ENCODE measurements around the gene MYL5.
A peak's percentile ranks its signal among the peaks of the same experiment; 100 is the strongest.

The MYL5 gene

DNA sequence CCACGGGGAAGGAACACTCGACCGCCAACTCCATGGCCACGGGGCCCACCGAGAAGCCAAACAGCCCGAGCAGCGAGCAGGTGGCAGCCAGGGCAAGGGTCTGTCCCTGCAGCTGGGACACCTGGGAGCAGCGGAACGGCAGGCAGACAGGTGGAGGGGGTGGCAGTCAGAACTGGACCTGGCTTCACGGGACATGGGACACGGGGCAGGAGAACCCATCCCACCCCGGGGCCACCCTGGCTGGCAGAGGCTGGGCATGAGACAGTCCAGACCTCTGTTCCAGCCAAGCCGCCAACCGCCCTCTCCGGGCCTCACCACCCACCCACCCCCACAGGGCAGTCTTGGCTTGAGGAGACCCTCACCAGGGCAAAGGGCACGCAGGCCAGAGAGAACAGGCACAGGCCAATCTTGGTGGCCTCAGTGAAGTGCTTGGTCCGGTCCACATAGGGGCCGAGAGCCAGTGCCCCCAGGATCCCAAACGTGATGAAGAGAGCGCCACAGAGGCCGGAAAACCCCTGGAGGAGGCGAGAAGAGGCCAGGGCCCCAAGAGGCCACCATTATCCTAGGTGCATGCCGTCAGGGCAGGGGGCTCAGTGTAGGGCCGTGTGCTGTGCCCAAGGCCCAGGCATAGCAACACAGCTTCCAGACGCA is 9.0 kb downstream of the MYL5 start:
- peak; percentile 16 for ATAC-seq
- TF ChIP-seq, protein P1, sequence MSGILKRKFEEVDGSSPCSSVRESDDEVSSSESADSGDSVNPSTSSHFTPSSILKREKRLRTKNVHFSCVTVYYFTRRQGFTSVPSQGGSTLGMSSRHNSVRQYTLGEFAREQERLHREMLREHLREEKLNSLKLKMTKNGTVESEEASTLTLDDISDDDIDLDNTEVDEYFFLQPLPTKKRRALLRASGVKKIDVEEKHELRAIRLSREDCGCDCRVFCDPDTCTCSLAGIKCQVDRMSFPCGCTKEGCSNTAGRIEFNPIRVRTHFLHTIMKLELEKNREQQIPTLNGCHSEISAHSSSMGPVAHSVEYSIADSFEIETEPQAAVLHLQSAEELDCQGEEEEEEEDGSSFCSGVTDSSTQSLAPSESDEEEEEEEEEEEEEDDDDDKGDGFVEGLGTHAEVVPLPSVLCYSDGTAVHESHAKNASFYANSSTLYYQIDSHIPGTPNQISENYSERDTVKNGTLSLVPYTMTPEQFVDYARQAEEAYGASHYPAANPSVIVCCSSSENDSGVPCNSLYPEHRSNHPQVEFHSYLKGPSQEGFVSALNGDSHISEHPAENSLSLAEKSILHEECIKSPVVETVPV (CRISPR knock-in tag; IDR thresholded peaks at IDR 0.05) = no peak
- TF ChIP-seq TCF4 (CRISPR knock-in tag; IDR thresholded peaks at IDR 0.05; ENCODE audit: borderline replicate concordance) = no peak
- no peak for TF ChIP-seq ZFP3 (CRISPR knock-in tag; IDR thresholded peaks at IDR 0.05)
- no peak for TF ChIP-seq ARNTL (CRISPR knock-in tag; IDR thresholded peaks at IDR 0.05; ENCODE audit: borderline replicate concordance, low read depth)
- no peak for TF ChIP-seq GLIS3 (CRISPR knock-in tag; IDR thresholded peaks at IDR 0.05)
- TF ChIP-seq ZNF8 (CRISPR knock-in tag; IDR thresholded peaks at IDR 0.05) = no peak
- TF ChIP-seq ZFP30 (CRISPR knock-in tag; IDR thresholded peaks at IDR 0.05) = no peak
- no peak for TF ChIP-seq BACH2 (CRISPR knock-in tag; IDR thresholded peaks at IDR 0.05; ENCODE audit: borderline replicate concordance)
- TF ChIP-seq, protein P2, sequence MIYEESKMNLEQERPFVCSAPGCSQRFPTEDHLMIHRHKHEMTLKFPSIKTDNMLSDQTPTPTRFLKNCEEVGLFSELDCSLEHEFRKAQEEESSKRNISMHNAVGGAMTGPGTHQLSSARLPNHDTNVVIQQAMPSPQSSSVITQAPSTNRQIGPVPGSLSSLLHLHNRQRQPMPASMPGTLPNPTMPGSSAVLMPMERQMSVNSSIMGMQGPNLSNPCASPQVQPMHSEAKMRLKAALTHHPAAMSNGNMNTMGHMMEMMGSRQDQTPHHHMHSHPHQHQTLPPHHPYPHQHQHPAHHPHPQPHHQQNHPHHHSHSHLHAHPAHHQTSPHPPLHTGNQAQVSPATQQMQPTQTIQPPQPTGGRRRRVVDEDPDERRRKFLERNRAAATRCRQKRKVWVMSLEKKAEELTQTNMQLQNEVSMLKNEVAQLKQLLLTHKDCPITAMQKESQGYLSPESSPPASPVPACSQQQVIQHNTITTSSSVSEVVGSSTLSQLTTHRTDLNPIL (CRISPR knock-in tag; IDR thresholded peaks at IDR 0.05; ENCODE audit: low read depth) = no peak
- no peak for TF ChIP-seq TOX (CRISPR knock-in tag; IDR thresholded peaks at IDR 0.05; ENCODE audit: borderline replicate concordance)
- TF ChIP-seq SNAI2 (CRISPR knock-in tag; IDR thresholded peaks at IDR 0.05) = no peak
- no peak for TF ChIP-seq OSR1 (CRISPR knock-in tag; IDR thresholded peaks at IDR 0.05)
- TF ChIP-seq ZC3H10 (CRISPR knock-in tag; IDR thresholded peaks at IDR 0.05) = no peak
- TF ChIP-seq, protein P3, sequence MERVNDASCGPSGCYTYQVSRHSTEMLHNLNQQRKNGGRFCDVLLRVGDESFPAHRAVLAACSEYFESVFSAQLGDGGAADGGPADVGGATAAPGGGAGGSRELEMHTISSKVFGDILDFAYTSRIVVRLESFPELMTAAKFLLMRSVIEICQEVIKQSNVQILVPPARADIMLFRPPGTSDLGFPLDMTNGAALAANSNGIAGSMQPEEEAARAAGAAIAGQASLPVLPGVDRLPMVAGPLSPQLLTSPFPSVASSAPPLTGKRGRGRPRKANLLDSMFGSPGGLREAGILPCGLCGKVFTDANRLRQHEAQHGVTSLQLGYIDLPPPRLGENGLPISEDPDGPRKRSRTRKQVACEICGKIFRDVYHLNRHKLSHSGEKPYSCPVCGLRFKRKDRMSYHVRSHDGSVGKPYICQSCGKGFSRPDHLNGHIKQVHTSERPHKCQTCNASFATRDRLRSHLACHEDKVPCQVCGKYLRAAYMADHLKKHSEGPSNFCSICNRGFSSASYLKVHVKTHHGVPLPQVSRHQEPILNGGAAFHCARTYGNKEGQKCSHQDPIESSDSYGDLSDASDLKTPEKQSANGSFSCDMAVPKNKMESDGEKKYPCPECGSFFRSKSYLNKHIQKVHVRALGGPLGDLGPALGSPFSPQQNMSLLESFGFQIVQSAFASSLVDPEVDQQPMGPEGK (CRISPR knock-in tag; IDR thresholded peaks at IDR 0.05; ENCODE audit: borderline replicate concordance) = no peak
- no peak for TF ChIP-seq ISL1 (CRISPR knock-in tag; IDR thresholded peaks at IDR 0.05)
- no peak for TF ChIP-seq PPARA (CRISPR knock-in tag; IDR thresholded peaks at IDR 0.05; ENCODE audit: borderline replicate concordance)
- TF ChIP-seq, protein P4, sequence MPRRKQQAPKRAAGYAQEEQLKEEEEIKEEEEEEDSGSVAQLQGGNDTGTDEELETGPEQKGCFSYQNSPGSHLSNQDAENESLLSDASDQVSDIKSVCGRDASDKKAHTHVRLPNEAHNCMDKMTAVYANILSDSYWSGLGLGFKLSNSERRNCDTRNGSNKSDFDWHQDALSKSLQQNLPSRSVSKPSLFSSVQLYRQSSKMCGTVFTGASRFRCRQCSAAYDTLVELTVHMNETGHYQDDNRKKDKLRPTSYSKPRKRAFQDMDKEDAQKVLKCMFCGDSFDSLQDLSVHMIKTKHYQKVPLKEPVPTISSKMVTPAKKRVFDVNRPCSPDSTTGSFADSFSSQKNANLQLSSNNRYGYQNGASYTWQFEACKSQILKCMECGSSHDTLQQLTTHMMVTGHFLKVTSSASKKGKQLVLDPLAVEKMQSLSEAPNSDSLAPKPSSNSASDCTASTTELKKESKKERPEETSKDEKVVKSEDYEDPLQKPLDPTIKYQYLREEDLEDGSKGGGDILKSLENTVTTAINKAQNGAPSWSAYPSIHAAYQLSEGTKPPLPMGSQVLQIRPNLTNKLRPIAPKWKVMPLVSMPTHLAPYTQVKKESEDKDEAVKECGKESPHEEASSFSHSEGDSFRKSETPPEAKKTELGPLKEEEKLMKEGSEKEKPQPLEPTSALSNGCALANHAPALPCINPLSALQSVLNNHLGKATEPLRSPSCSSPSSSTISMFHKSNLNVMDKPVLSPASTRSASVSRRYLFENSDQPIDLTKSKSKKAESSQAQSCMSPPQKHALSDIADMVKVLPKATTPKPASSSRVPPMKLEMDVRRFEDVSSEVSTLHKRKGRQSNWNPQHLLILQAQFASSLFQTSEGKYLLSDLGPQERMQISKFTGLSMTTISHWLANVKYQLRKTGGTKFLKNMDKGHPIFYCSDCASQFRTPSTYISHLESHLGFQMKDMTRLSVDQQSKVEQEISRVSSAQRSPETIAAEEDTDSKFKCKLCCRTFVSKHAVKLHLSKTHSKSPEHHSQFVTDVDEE (CRISPR knock-in tag; IDR thresholded peaks at IDR 0.05) = no peak

DNA sequence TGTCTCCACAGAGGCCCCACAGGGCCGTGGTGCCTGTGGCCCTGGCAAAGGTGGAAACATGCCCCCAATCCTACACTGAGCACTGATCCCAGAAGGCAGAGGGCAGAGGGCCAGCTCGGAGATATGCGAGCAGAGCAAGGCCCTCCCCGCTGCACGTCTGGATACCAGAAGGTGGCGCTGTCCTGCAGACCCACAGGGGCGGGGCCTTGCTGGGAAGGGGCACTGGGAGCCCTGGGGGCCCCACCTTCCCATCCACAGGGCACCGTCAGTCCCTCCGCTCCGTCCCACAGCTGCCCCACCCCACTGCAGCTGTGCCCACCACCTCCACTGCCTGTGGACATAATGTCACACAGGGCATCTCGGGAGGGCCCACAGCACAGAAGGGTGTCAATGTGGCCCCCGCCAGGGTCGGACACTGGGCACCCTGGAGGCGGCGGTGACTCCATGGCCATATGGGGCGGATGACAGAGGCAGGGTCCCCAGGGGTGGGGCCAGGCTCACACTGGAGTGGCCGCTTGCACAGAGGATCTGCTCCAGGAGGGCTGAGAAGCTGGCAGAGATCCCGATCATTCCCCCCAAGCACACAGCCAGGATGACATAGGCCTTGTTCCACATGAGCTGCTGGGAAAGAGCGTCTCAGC is 9.8 kb downstream of the MYL5 start:
- TF ChIP-seq, protein P3 (CRISPR knock-in tag; IDR thresholded peaks at IDR 0.05; ENCODE audit: borderline replicate concordance) = peak; percentile 39; the same call in 1 of the 2 replicates
- TF ChIP-seq, protein P2 (CRISPR knock-in tag; IDR thresholded peaks at IDR 0.05; ENCODE audit: low read depth) = no peak
- peak; percentile 70 for ATAC-seq
